SK-N-SH (cell line): ENCODE measurements around the gene EDN2. TPM values are rescaled to one million over a fixed set of nuclear protein-coding genes. Genes with fewer than 3 reads are reported as not detected.

ENCODE experiments used
- CTCF ChIA-PET: fragments of 300-600, 350-600 bp; formaldehyde crosslinking; extraction: SDS; loops from one replicate; lab custom pipeline; 2021; lab: Yijun Ruan, JAX
- POLR2A ChIA-PET: fragments of 350-600 bp; sonication (Branson Sonifier 250); formaldehyde crosslinking; extraction: SDS; loops from one replicate; lab custom pipeline; 2020; ENCODE audit warnings: antibody characterized with exemption, inconsistent platforms; lab: Yijun Ruan, JAX
- DNase-seq: peaks from one replicate; pipeline ENCODE4 v3.0.0; 2012
- H2AFZ ChIP-seq: fragments of 200-600 bp; sonication (generic); 2 replicates; pipeline ENCODE4 v1.8.1; 2016; ENCODE audit warnings: antibody characterized with exemption, mild to moderate bottlenecking, low read depth
- H3F3A ChIP-seq: fragments of 200-600 bp; sonication (generic); replicated peaks from 2 replicates; pipeline ENCODE3; 2016; ENCODE audit warnings: antibody characterized with exemption, mild to moderate bottlenecking; ENCODE audit not compliant: insufficient read depth
- H3K27ac ChIP-seq, 2 experiments: fragments of 200-500 bp in 1 of 2; fragments of 200-600 bp in 1 of 2; sonication (Bioruptor generic) in 1 of 2; sonication (generic), shearing (Covaris generic) in 1 of 2; 2 replicates each; pipeline versions ENCODE4 v1.5.1 to v1.6.1; 2014 to 2016; ENCODE audit warnings: low read depth in 2 of 2, inconsistent platforms in 1 of 2, low read length in 1 of 2, mild to moderate bottlenecking in 1 of 2, mixed read lengths in 1 of 2
- H3K27me3 ChIP-seq: fragments of 200-600 bp; sonication (generic), shearing (Covaris generic); 2 replicates; pipeline ENCODE4 v1.6.1; 2016; ENCODE audit warnings: mixed run types; ENCODE audit not compliant: insufficient read depth
- H3K36me3 ChIP-seq, 2 experiments: fragments of 200-500 bp in 1 of 2; fragments of 200-600 bp in 1 of 2; sonication (Bioruptor generic) in 1 of 2; sonication (generic) in 1 of 2; replicated peaks in 1 of 2; 2 replicates each; pipeline versions ENCODE3 to v1.5.1; 2014 to 2016; ENCODE audit warnings: low read length in 1 of 2, mild to moderate bottlenecking in 1 of 2; ENCODE audit not compliant: insufficient read depth in 2 of 2, control insufficient read depth in 1 of 2
- H3K4me1 ChIP-seq, 2 experiments: fragments of 200-500 bp in 1 of 2; fragments of 200-600 bp in 1 of 2; sonication (Bioruptor generic) in 1 of 2; sonication (generic), shearing (Covaris generic) in 1 of 2; 2 replicates each; pipeline versions ENCODE4 v1.5.1 to v1.6.1; 2014 to 2016; ENCODE audit warnings: low read depth in 1 of 2, low read length in 1 of 2, mixed run types in 1 of 2; ENCODE audit not compliant: insufficient read depth in 2 of 2, control insufficient read depth in 1 of 2
- H3K4me2 ChIP-seq: fragments of 200-600 bp; sonication (generic), shearing (Covaris generic); 2 replicates; pipeline ENCODE4 v1.6.1; 2017; ENCODE audit warnings: mixed run types
- H3K4me3 ChIP-seq, 2 experiments: fragments of 200-500 bp in 1 of 2; fragments of 200-600 bp in 1 of 2; sonication (Bioruptor generic) in 1 of 2; sonication (generic), shearing (Covaris generic) in 1 of 2; 2 replicates each; pipeline versions ENCODE4 v1.5.1 to v1.8.1; 2014 to 2016; ENCODE audit warnings: low read depth in 2 of 2, inconsistent platforms in 1 of 2, low read length in 1 of 2, mild to moderate bottlenecking in 1 of 2, mixed read lengths in 1 of 2, moderate library complexity in 1 of 2
- H3K79me2 ChIP-seq: fragments of 200-600 bp; sonication (generic); 2 replicates; pipeline ENCODE4 v1.8.1; 2017; ENCODE audit warnings: mild to moderate bottlenecking; ENCODE audit not compliant: insufficient read depth
- H3K9ac ChIP-seq: fragments of 200-600 bp; sonication (generic); 2 replicates; pipeline ENCODE4 v1.6.1; 2017; ENCODE audit warnings: mixed run types
- H3K9me2 ChIP-seq: fragments of 200-600 bp; sonication (generic); 2 replicates; pipeline ENCODE4 v1.6.1; 2017; ENCODE audit warnings: mixed run types
- H3K9me3 ChIP-seq: fragments of 200-600 bp; sonication (generic); 2 replicates; pipeline ENCODE4 v1.6.1; 2017; ENCODE audit warnings: mixed run types, mild to moderate bottlenecking, moderate library complexity
- H4K20me1 ChIP-seq: fragments of 200-600 bp; sonication (generic); 2 replicates; pipeline ENCODE4 v1.6.1; 2017; ENCODE audit warnings: mild to moderate bottlenecking, mixed run types; ENCODE audit not compliant: insufficient read depth
- FOXJ3 ChIP-seq: sonication (generic); formaldehyde crosslinking; IDR thresholded peaks from 2 replicates; pipeline ENCODE4 v1.5.1; 2020; ENCODE audit warnings: mild to moderate bottlenecking, missing genetic modification reagents
- FOXM1 ChIP-seq: IDR thresholded peaks from 2 replicates; pipeline ENCODE4 v1.4.0; 2012; ENCODE audit warnings: low read depth, mild to moderate bottlenecking
- GABPA ChIP-seq: IDR thresholded peaks from 2 replicates; pipeline ENCODE4 v1.4.0; 2012; ENCODE audit warnings: low read depth, mild to moderate bottlenecking
- GATA2 ChIP-seq: sonication (generic); formaldehyde crosslinking; IDR thresholded peaks from 2 replicates; pipeline ENCODE4 v1.5.0; 2020; ENCODE audit warnings: mild to moderate bottlenecking, missing genetic modification reagents
- IRF3 ChIP-seq: fragments of 150-350 bp; IDR thresholded peaks from 2 replicates; pipeline ENCODE4 v1.6.1; 2016; ENCODE audit warnings: mild to moderate bottlenecking, low read depth, low read length
- MAX ChIP-seq: IDR thresholded peaks from 2 replicates; pipeline ENCODE4 v1.4.0; 2012; ENCODE audit warnings: low read depth
- PBX3 ChIP-seq: IDR thresholded peaks from 2 replicates; pipeline ENCODE4; 2012
- POLR2AphosphoS5 ChIP-seq: IDR thresholded peaks from 2 replicates; pipeline ENCODE4 v1.6.1; 2012; ENCODE audit warnings: low read depth, low read length
- RAD21 ChIP-seq: IDR thresholded peaks from 2 replicates; pipeline ENCODE4 v1.6.1; 2012; ENCODE audit warnings: mild to moderate bottlenecking, low read length
- RCOR1 ChIP-seq: fragments of 150-350 bp; IDR thresholded peaks from 2 replicates; pipeline ENCODE4 v1.6.1; 2017; ENCODE audit warnings: antibody characterized with exemption, low read length
- RXRA ChIP-seq: IDR thresholded peaks from 2 replicates; pipeline ENCODE4 v1.4.0; 2012; ENCODE audit warnings: low read depth, mild to moderate bottlenecking, borderline replicate concordance
- SIN3A ChIP-seq: IDR thresholded peaks from 2 replicates; pipeline ENCODE4 v1.6.1; 2012; ENCODE audit warnings: low read depth, mild to moderate bottlenecking, low read length, moderate library complexity, borderline replicate concordance
- TAF1 ChIP-seq: IDR thresholded peaks from 2 replicates; pipeline ENCODE4 v1.6.1; 2012; ENCODE audit warnings: low read depth, mild to moderate bottlenecking, low read length, moderate library complexity, borderline replicate concordance
- TCF12 ChIP-seq: IDR thresholded peaks from 2 replicates; pipeline ENCODE4 v1.4.0; 2012
- USF1 ChIP-seq: IDR thresholded peaks from 2 replicates; pipeline ENCODE4 v1.4.0; 2012; ENCODE audit warnings: low read depth, borderline replicate concordance
- YY1 ChIP-seq: IDR thresholded peaks from 2 replicates; pipeline ENCODE4 v1.4.0; 2012; ENCODE audit warnings: low read depth, mild to moderate bottlenecking
- WGBS: methylation state at CpG from one replicate; pipeline ENCODE4 v1.1.6; 2017; ENCODE audit warnings: low lambda C conversion rate; 5-methylcytosine and 5-hydroxymethylcytosine counted together
- polyA plus RNA-seq, 3 experiments: library from polyadenylated mRNA; depleted of rRNA; stranded (reverse); fragments of >200 nt; gene quantifications; 2 replicates each; pipeline ENCODE4 v1.2.3, GENCODE V29; 2012

The EDN2 gene
- polyA plus RNA-seq, 1 of the 3 experiments (the other 2 are of a cell fraction) = 0.97 TPM

GRCh38 chr1:41469706-41470105 lies 14.8 kb downstream of the EDN2 start:
- Histone ChIP-seq H2AFZ (no peak overlapping the region), H3K36me3 (peaks cover 0 to 6% of the 10 kb centered on the region in 2 experiments), H3K27ac (no peak overlapping the region), H3K4me1 (peaks cover 4 to 29% of the 10 kb centered on the region in 2 experiments; a peak in 2 of 4 replicates), H4K20me1 (no peaks in the 10 kb centered on the region), H3K79me2 (no peaks in the 10 kb centered on the region), H3K9me3 (no peaks in the 10 kb centered on the region), H3K4me3 (no peak overlapping the region), H3K9me2 (no peaks in the 10 kb centered on the region), H3K27me3 (no peaks in the 10 kb centered on the region), H3K9ac (no peak overlapping the region), H3K4me2 (no peak overlapping the region), H3F3A (peaks cover 8% of the 10 kb centered on the region)
- no peak for TF ChIP-seq SIN3A
- TF ChIP-seq GABPA = no peak
- no peak for TF ChIP-seq TCF12
- no peak for TF ChIP-seq MAX
- TF ChIP-seq PBX3 = no peak
- TF ChIP-seq FOXM1 = no peak
- no peak for TF ChIP-seq IRF3
- TF ChIP-seq RXRA = no peak
- no peak for TF ChIP-seq POLR2AphosphoS5
- ChIA-PET CTCF (no interaction called here), POLR2A (no interaction called here)
- 85% methylated on average over 5 of the region's 5 CpGs for WGBS
- DNase-seq = no peak

- DNase-seq = no peak
- POLR2A ChIA-PET = no interaction called here
- TF ChIP-seq TAF1 (no peak), GABPA (no peak), FOXM1 (no peak), FOXJ3 (CRISPR knock-in tag) (no peak), IRF3 (no peak), RCOR1 (no peak), USF1 (no peak), YY1 (no peak), GATA2 (CRISPR knock-in tag) (no peak), POLR2AphosphoS5 (no peak), MAX (no peak), RAD21 (no peak)
- TF ChIP-seq, all 33 proteins: peak for 0
- H3K27ac ChIP-seq = no peak overlapping the region
- H3K4me1 ChIP-seq = peaks cover 0 to 26% of the 10 kb centered on the region in 2 experiments; a peak in 1 of 4 replicates
- no peaks in the 10 kb centered on the region for H3K79me2 ChIP-seq
- H3K9ac ChIP-seq = no peak overlapping the region
- H2AFZ ChIP-seq = no peak overlapping the region
- H3K27me3 ChIP-seq = no peaks in the 10 kb centered on the region
- no peaks in the 10 kb centered on the region for H4K20me1 ChIP-seq
- H3K9me3 ChIP-seq = no peaks in the 10 kb centered on the region
- H3F3A ChIP-seq = peaks cover 8% of the 10 kb centered on the region
- 90% methylated on average over 12 of the region's 12 CpGs for WGBS
- CTCF ChIA-PET = interaction anchor here (0.7 kb wide), 1 partner anchor 34 kb away, joined by 4 read pairs; no protein-coding TSS in a partner anchor
- H3K9me2 ChIP-seq = no peaks in the 10 kb centered on the region
- H3K4me3 ChIP-seq = no peak overlapping the region
- no peak overlapping the region for H3K4me2 ChIP-seq
- peaks cover 0 to 13% of the 10 kb centered on the region in 2 experiments for H3K36me3 ChIP-seq
Measured at GRCh38 chr1:41468122-41468762, 16.2 kb downstream of the EDN2 start.
